Measurements from ENCODE around the gene NMS. TPM values are rescaled to one million over a fixed set of nuclear protein-coding genes. Genes with fewer than 3 reads are reported as not detected.

Gene NMS
- total RNA-seq, 2 experiments from 2014 or later, result not detected

- Histone ChIP-seq H3K4me2 (ENCODE audit: low read length) (no peak overlapping the region), H2AFZ (ENCODE audit: low read length) (no peak overlapping the region), H3K79me2 (ENCODE audit: insufficient read depth, low read depth, low read length) (no peaks in the 10 kb centered on the region), H3K9me3 (ENCODE audit: low read length) (peaks cover 9% of the 10 kb centered on the region), H3K4me1 (ENCODE audit: insufficient read depth, low read length, poor library complexity, severe bottlenecking) (no peaks in the 10 kb centered on the region), H3K9me2 (ENCODE audit: insufficient read depth, low read length) (no peaks in the 10 kb centered on the region), H3K36me3 (ENCODE audit: insufficient read depth, low read length) (no peaks in the 10 kb centered on the region), H4K20me1 (ENCODE audit: insufficient read depth, low read length) (no peaks in the 10 kb centered on the region), H3K4me3 (ENCODE audit: low read depth, low read length, poor library complexity, severe bottlenecking) (no peak overlapping the region), H3K27ac (ENCODE audit: low read depth, low read length, poor library complexity, severe bottlenecking) (no peak overlapping the region)
- POLR2A ChIA-PET, result interaction anchor here (0.7 kb wide), 1 partner anchor 313 kb away, joined by 4 read pairs; no protein-coding TSS in a partner anchor
- CTCF ChIA-PET (ENCODE audit: unreplicated experiment), result no interaction called here
- no TSS peak for BruUV-seq (replicated peaks)
- intact Hi-C loops (cut with micrococcal nuclease; ENCODE audit: unreplicated experiment), result no loop called here
- TF ChIP-seq CTCF (conservative IDR thresholded peaks at IDR 0.05; ENCODE audit: low read length), result no peak
- TF ChIP-seq EZH2phosphoT487 (IDR thresholded peaks at IDR 0.05; ENCODE audit: borderline replicate concordance, low read depth, low read length), result no peak
- no peak for DNase-seq (ENCODE audit: low spot score)
Measured at GRCh38 chr2:100424277-100424875, 45.9 kb upstream of the NMS start.

- no peak overlapping the region for H3K4me2 ChIP-seq (ENCODE audit: low read length)
- H3K9me2 ChIP-seq (ENCODE audit: insufficient read depth, low read length), result no peaks in the 10 kb centered on the region
- H3K4me3 ChIP-seq (ENCODE audit: low read depth, low read length, poor library complexity, severe bottlenecking), result no peak overlapping the region
- no peaks in the 10 kb centered on the region for H4K20me1 ChIP-seq (ENCODE audit: insufficient read depth, low read length)
- no peak overlapping the region for H2AFZ ChIP-seq (ENCODE audit: low read length)
- H3K79me2 ChIP-seq (ENCODE audit: insufficient read depth, low read depth, low read length), result no peaks in the 10 kb centered on the region
- no TSS peak for BruUV-seq (replicated peaks)
- no peaks in the 10 kb centered on the region for H3K4me1 ChIP-seq (ENCODE audit: insufficient read depth, low read length, poor library complexity, severe bottlenecking)
- DNase-seq (ENCODE audit: low spot score), result no peak
- no peaks in the 10 kb centered on the region for H3K36me3 ChIP-seq (ENCODE audit: insufficient read depth, low read length)
- intact Hi-C loops (cut with micrococcal nuclease; ENCODE audit: unreplicated experiment), result no loop called here
- no peak for TF ChIP-seq EZH2phosphoT487 (IDR thresholded peaks at IDR 0.05; ENCODE audit: borderline replicate concordance, low read depth, low read length)
- no peak for TF ChIP-seq CTCF (conservative IDR thresholded peaks at IDR 0.05; ENCODE audit: low read length)
- ChIA-PET CTCF (ENCODE audit: unreplicated experiment) (interaction anchor here (1.0 kb wide), 1 partner anchor 8 kb away, joined by 4 read pairs; the partner anchor contains the start of gene CHST10), POLR2A (interaction anchor here (0.7 kb wide), 1 partner anchor 312 kb away, joined by 4 read pairs; no protein-coding TSS in a partner anchor)
- no peak overlapping the region for H3K27ac ChIP-seq (ENCODE audit: low read depth, low read length, poor library complexity, severe bottlenecking)
- H3K9me3 ChIP-seq (ENCODE audit: low read length), result peaks cover 15% of the 10 kb centered on the region
Measured at GRCh38 chr2:100425107-100425506, 45.2 kb upstream of the NMS start.
